ENCODE measurements around the gene CACNA1C.

Gene CACNA1C

GRCh38 chr12:2359725-2360629, 307.2 kb downstream of the CACNA1C start:
- Histone ChIP-seq H3K4me1 (ENCODE audit: control insufficient read depth, insufficient read depth, low read length) (peaks cover 12% of the 10 kb centered on the region), H3K9ac (ENCODE audit: low read length in 2 of 2) (no peak overlapping the region), H3K27me3 (ENCODE audit: control insufficient read depth in 1 of 2, insufficient read depth in 2 of 2, low read length in 2 of 2) (no peaks in the 10 kb centered on the region), H3K4me3 (ENCODE audit: low read length in 2 of 2) (no peak overlapping the region), H3K27ac (ENCODE audit: low read length) (no peak overlapping the region), H3K36me3 (ENCODE audit: control insufficient read depth in 2 of 2, insufficient read depth in 2 of 2, low read length in 2 of 2) (peaks cover 0 to 3% of the 10 kb centered on the region in 2 donors), H3K9me3 (ENCODE audit: control insufficient read depth in 2 of 2, low read length in 2 of 2) (no peaks in the 10 kb centered on the region)

GRCh38 chr12:2360630-2361170, 307.9 kb downstream of the CACNA1C start:
- Histone ChIP-seq H3K4me1 (ENCODE audit: control insufficient read depth, insufficient read depth, low read length) (peaks cover 12% of the 10 kb centered on the region), H3K9ac (ENCODE audit: low read length in 2 of 2) (no peak overlapping the region), H3K4me3 (ENCODE audit: low read length in 2 of 2) (no peak overlapping the region), H3K27me3 (ENCODE audit: control insufficient read depth in 1 of 2, insufficient read depth in 2 of 2, low read length in 2 of 2) (no peaks in the 10 kb centered on the region), H3K36me3 (ENCODE audit: control insufficient read depth in 2 of 2, insufficient read depth in 2 of 2, low read length in 2 of 2) (peaks cover 0 to 3% of the 10 kb centered on the region in 2 donors), H3K27ac (ENCODE audit: low read length) (no peak overlapping the region), H3K9me3 (ENCODE audit: control insufficient read depth in 2 of 2, low read length in 2 of 2) (no peaks in the 10 kb centered on the region)

- H3K27ac ChIP-seq (ENCODE audit: low read length) = no peak overlapping the region
Measured at GRCh38 chr12:2363836-2364609, 311.2 kb downstream of the CACNA1C start.

GRCh38 chr12:2364631-2365051, 311.9 kb downstream of the CACNA1C start:
- Histone ChIP-seq H3K9me3 (ENCODE audit: control insufficient read depth in 2 of 2, low read length in 2 of 2) (no peaks in the 10 kb centered on the region), H3K4me1 (ENCODE audit: control insufficient read depth, insufficient read depth, low read length) (peaks cover 3% of the 10 kb centered on the region), H3K4me3 (ENCODE audit: low read length in 2 of 2) (no peak overlapping the region), H3K9ac (ENCODE audit: low read length in 2 of 2) (no peak overlapping the region), H3K36me3 (ENCODE audit: control insufficient read depth in 2 of 2, insufficient read depth in 2 of 2, low read length in 2 of 2) (peaks cover 0 to 3% of the 10 kb centered on the region in 2 donors), H3K27me3 (ENCODE audit: control insufficient read depth in 1 of 2, insufficient read depth in 2 of 2, low read length in 2 of 2) (no peaks in the 10 kb centered on the region), H3K27ac (ENCODE audit: low read length) (no peak overlapping the region)

More at GRCh38 chr12:2363836-2364609, 311.2 kb downstream of the CACNA1C start:
- no peaks in the 10 kb centered on the region for H3K9me3 ChIP-seq (ENCODE audit: control insufficient read depth in 2 of 2, low read length in 2 of 2)
- H3K36me3 ChIP-seq (ENCODE audit: control insufficient read depth in 2 of 2, insufficient read depth in 2 of 2, low read length in 2 of 2) = peaks cover 0 to 3% of the 10 kb centered on the region in 2 donors
- peaks cover 7% of the 10 kb centered on the region for H3K4me1 ChIP-seq (ENCODE audit: control insufficient read depth, insufficient read depth, low read length)
- H3K27me3 ChIP-seq (ENCODE audit: control insufficient read depth in 1 of 2, insufficient read depth in 2 of 2, low read length in 2 of 2) = no peaks in the 10 kb centered on the region
- H3K4me3 ChIP-seq (ENCODE audit: low read length in 2 of 2) = no peak overlapping the region
- no peak overlapping the region for H3K9ac ChIP-seq (ENCODE audit: low read length in 2 of 2)

- Histone ChIP-seq H3K4me3 (ENCODE audit: low read length in 2 of 2) (no peak overlapping the region), H3K9me3 (ENCODE audit: control insufficient read depth in 2 of 2, low read length in 2 of 2) (no peaks in the 10 kb centered on the region), H3K27ac (ENCODE audit: low read length) (no peak overlapping the region), H3K4me1 (ENCODE audit: control insufficient read depth, insufficient read depth, low read length) (peaks cover 3% of the 10 kb centered on the region), H3K9ac (ENCODE audit: low read length in 2 of 2) (no peak overlapping the region), H3K36me3 (ENCODE audit: control insufficient read depth in 2 of 2, insufficient read depth in 2 of 2, low read length in 2 of 2) (peaks cover 0 to 2% of the 10 kb centered on the region in 2 donors), H3K27me3 (ENCODE audit: control insufficient read depth in 1 of 2, insufficient read depth in 2 of 2, low read length in 2 of 2) (no peaks in the 10 kb centered on the region)
Measured at GRCh38 chr12:2366711-2367110, 313.9 kb downstream of the CACNA1C start.

- H3K27ac ChIP-seq (ENCODE audit: low read length) = no peak overlapping the region
- no peak overlapping the region for H3K9ac ChIP-seq (ENCODE audit: low read length in 2 of 2)
- H3K4me3 ChIP-seq (ENCODE audit: low read length in 2 of 2) = no peak overlapping the region
- H3K27me3 ChIP-seq (ENCODE audit: control insufficient read depth in 1 of 2, insufficient read depth in 2 of 2, low read length in 2 of 2) = no peaks in the 10 kb centered on the region
- no peaks in the 10 kb centered on the region for H3K36me3 ChIP-seq (ENCODE audit: control insufficient read depth in 2 of 2, insufficient read depth in 2 of 2, low read length in 2 of 2)
- H3K4me1 ChIP-seq (ENCODE audit: control insufficient read depth, insufficient read depth, low read length) = peaks cover 39% of the 10 kb centered on the region
- H3K9me3 ChIP-seq (ENCODE audit: control insufficient read depth in 2 of 2, low read length in 2 of 2) = no peaks in the 10 kb centered on the region
Measured at GRCh38 chr12:2372178-2372577, 319.4 kb downstream of the CACNA1C start.

GRCh38 chr12:2372735-2373134, 319.9 kb downstream of the CACNA1C start:
- Histone ChIP-seq H3K4me3 (ENCODE audit: low read length in 2 of 2) (no peak overlapping the region), H3K27ac (ENCODE audit: low read length) (no peak overlapping the region), H3K4me1 (ENCODE audit: control insufficient read depth, insufficient read depth, low read length) (peaks cover 45% of the 10 kb centered on the region), H3K9me3 (ENCODE audit: control insufficient read depth in 2 of 2, low read length in 2 of 2) (no peaks in the 10 kb centered on the region), H3K9ac (ENCODE audit: low read length in 2 of 2) (no peak overlapping the region), H3K27me3 (ENCODE audit: control insufficient read depth in 1 of 2, insufficient read depth in 2 of 2, low read length in 2 of 2) (no peaks in the 10 kb centered on the region), H3K36me3 (ENCODE audit: control insufficient read depth in 2 of 2, insufficient read depth in 2 of 2, low read length in 2 of 2) (no peaks in the 10 kb centered on the region)

GRCh38 chr12:2373307-2373706, 320.5 kb downstream of the CACNA1C start:
- no peaks in the 10 kb centered on the region for H3K9me3 ChIP-seq (ENCODE audit: control insufficient read depth in 2 of 2, low read length in 2 of 2)

GRCh38 chr12:2374092-2374906, 321.5 kb downstream of the CACNA1C start:
- peaks cover 58% of the 10 kb centered on the region for H3K4me1 ChIP-seq (ENCODE audit: control insufficient read depth, insufficient read depth, low read length)
- no peaks in the 10 kb centered on the region for H3K27me3 ChIP-seq (ENCODE audit: control insufficient read depth in 1 of 2, insufficient read depth in 2 of 2, low read length in 2 of 2)
- no peak overlapping the region for H3K9ac ChIP-seq (ENCODE audit: low read length in 2 of 2)
- H3K4me3 ChIP-seq (ENCODE audit: low read length in 2 of 2) = no peak overlapping the region
- H3K27ac ChIP-seq (ENCODE audit: low read length) = peak overlapping the region; percentile 18
- H3K9me3 ChIP-seq (ENCODE audit: control insufficient read depth in 2 of 2, low read length in 2 of 2) = no peaks in the 10 kb centered on the region
- H3K36me3 ChIP-seq (ENCODE audit: control insufficient read depth in 2 of 2, insufficient read depth in 2 of 2, low read length in 2 of 2) = no peaks in the 10 kb centered on the region

More at GRCh38 chr12:2373307-2373706, 320.5 kb downstream of the CACNA1C start:
- H3K27me3 ChIP-seq (ENCODE audit: control insufficient read depth in 1 of 2, insufficient read depth in 2 of 2, low read length in 2 of 2) = no peaks in the 10 kb centered on the region
- no peak overlapping the region for H3K9ac ChIP-seq (ENCODE audit: low read length in 2 of 2)
- H3K4me1 ChIP-seq (ENCODE audit: control insufficient read depth, insufficient read depth, low read length) = peaks cover 49% of the 10 kb centered on the region
- H3K27ac ChIP-seq (ENCODE audit: low read length) = no peak overlapping the region
- no peaks in the 10 kb centered on the region for H3K36me3 ChIP-seq (ENCODE audit: control insufficient read depth in 2 of 2, insufficient read depth in 2 of 2, low read length in 2 of 2)
- no peak overlapping the region for H3K4me3 ChIP-seq (ENCODE audit: low read length in 2 of 2)

- H3K4me1 ChIP-seq (ENCODE audit: control insufficient read depth, insufficient read depth, low read length) = peaks cover 67% of the 10 kb centered on the region
- no peaks in the 10 kb centered on the region for H3K27me3 ChIP-seq (ENCODE audit: control insufficient read depth in 1 of 2, insufficient read depth in 2 of 2, low read length in 2 of 2)
- H3K27ac ChIP-seq (ENCODE audit: low read length) = no peak overlapping the region
- H3K36me3 ChIP-seq (ENCODE audit: control insufficient read depth in 2 of 2, insufficient read depth in 2 of 2, low read length in 2 of 2) = no peaks in the 10 kb centered on the region
- no peak overlapping the region for H3K4me3 ChIP-seq (ENCODE audit: low read length in 2 of 2)
- H3K9me3 ChIP-seq (ENCODE audit: control insufficient read depth in 2 of 2, low read length in 2 of 2) = no peaks in the 10 kb centered on the region
- H3K9ac ChIP-seq (ENCODE audit: low read length in 2 of 2) = no peak overlapping the region
Measured at GRCh38 chr12:2375871-2376270, 323.1 kb downstream of the CACNA1C start.
